Esophagus squamous epithelium (tissue), 4 donors: ENCODE data around the gene FLVCR2.

ENCODE experiments used
- CTCF ChIP-seq, 6 experiments: fragments of 450-650 bp in 4 of 6; fragments of 200-600 bp in 2 of 6; sonication (generic) in 2 of 6; IDR thresholded peaks; one replicate each; pipeline ENCODE4 v1.5.1; 2016 to 2019; ENCODE audit warnings: antibody characterized with exemption in 6 of 6, mild to moderate bottlenecking in 4 of 6, moderate library complexity in 4 of 6
- POLR2A ChIP-seq, 4 donors: fragments of 450-650 bp; IDR thresholded peaks; one replicate each; pipeline ENCODE4 v1.6.1; 2017; ENCODE audit warnings: antibody characterized with exemption in 4 of 4, mild to moderate bottlenecking in 4 of 4, moderate library complexity in 3 of 4

GRCh38 chr14:75542588-75543091, 35.8 kb upstream of the FLVCR2 start:
- TF ChIP-seq CTCF (IDR thresholded peaks at IDR 0.05) (no peak), POLR2A (IDR thresholded peaks at IDR 0.05) (peak in 1 of 4 donors; percentile 47)
